ENCODE results near the gene SLC25A45.

DNA sequence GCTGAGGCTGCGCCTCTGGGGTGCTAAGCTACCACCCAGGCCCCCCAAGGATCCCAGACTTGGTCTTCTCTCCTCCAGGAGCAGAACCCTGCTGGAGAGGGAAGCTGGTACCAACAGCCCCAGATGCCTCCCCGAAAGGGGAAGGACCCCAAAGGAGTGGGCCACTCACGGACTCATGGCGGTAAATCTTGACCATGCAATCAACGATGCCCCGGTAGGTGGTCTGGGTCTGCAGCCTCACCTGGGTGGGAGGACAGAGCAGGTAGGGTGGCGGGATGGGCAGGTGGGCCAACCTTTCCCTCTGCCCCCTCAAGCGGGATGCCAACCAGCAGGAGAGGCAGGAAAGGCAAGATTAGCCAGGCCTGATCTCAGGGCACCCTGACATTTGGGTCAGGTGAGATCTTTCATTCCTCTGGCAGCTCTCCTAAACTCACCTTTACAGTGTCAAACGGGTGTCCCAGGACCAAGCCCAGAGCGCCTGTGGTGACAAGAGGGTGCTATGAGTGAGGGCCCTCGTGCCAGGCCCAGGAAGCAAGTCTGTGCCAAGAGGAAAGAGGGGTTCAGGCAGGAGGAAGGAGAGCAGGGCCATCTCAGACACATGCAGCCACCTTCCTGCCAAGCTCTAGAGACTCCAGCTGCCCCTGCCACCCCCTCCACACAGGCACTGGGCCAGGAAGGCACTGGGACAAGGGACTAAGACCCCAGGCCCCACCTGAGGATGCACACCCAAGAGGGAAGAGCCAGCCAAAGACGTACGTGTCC, 2.6 kb downstream of the SLC25A45 start:
- TF ChIP-seq, protein P1, sequence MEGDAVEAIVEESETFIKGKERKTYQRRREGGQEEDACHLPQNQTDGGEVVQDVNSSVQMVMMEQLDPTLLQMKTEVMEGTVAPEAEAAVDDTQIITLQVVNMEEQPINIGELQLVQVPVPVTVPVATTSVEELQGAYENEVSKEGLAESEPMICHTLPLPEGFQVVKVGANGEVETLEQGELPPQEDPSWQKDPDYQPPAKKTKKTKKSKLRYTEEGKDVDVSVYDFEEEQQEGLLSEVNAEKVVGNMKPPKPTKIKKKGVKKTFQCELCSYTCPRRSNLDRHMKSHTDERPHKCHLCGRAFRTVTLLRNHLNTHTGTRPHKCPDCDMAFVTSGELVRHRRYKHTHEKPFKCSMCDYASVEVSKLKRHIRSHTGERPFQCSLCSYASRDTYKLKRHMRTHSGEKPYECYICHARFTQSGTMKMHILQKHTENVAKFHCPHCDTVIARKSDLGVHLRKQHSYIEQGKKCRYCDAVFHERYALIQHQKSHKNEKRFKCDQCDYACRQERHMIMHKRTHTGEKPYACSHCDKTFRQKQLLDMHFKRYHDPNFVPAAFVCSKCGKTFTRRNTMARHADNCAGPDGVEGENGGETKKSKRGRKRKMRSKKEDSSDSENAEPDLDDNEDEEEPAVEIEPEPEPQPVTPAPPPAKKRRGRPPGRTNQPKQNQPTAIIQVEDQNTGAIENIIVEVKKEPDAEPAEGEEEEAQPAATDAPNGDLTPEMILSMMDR (IDR thresholded peaks at IDR 0.05), result no peak
- TF ChIP-seq POLR2A (IDR thresholded peaks at IDR 0.05) (no peak), POLR2AphosphoS5 (IDR thresholded peaks at IDR 0.05) (no peak)

Measured in suprapubic skin (tissue), 4 donors.